Tibial nerve (tissue), 3 donors: ENCODE data around the gene PTPRM.

Experiments used
- POLR2A ChIP-seq, 2 donors: fragments of 450-650 bp; IDR thresholded peaks; one replicate each; pipeline ENCODE4 v1.6.1; 2017; ENCODE audit warnings: antibody characterized with exemption in 2 of 2, mild to moderate bottlenecking in 2 of 2, moderate library complexity in 2 of 2
- TF ChIP-seq, protein P1 (sequence below), 5 experiments: fragments of 200-600 bp in 3 of 5; fragments of 450-650 bp in 2 of 5; sonication (generic) in 3 of 5; IDR thresholded peaks; one replicate each; pipeline ENCODE4 v1.5.1; 2016 to 2019; ENCODE audit warnings: antibody characterized with exemption in 5 of 5, mild to moderate bottlenecking in 3 of 5, moderate library complexity in 2 of 5

- TF ChIP-seq, protein P1, sequence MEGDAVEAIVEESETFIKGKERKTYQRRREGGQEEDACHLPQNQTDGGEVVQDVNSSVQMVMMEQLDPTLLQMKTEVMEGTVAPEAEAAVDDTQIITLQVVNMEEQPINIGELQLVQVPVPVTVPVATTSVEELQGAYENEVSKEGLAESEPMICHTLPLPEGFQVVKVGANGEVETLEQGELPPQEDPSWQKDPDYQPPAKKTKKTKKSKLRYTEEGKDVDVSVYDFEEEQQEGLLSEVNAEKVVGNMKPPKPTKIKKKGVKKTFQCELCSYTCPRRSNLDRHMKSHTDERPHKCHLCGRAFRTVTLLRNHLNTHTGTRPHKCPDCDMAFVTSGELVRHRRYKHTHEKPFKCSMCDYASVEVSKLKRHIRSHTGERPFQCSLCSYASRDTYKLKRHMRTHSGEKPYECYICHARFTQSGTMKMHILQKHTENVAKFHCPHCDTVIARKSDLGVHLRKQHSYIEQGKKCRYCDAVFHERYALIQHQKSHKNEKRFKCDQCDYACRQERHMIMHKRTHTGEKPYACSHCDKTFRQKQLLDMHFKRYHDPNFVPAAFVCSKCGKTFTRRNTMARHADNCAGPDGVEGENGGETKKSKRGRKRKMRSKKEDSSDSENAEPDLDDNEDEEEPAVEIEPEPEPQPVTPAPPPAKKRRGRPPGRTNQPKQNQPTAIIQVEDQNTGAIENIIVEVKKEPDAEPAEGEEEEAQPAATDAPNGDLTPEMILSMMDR (IDR thresholded peaks at IDR 0.05): no peak
- TF ChIP-seq POLR2A (IDR thresholded peaks at IDR 0.05): no peak
Observed at GRCh38 chr18:7749510-7749981, 182.4 kb downstream of the PTPRM start.
